Measurements from ENCODE around the gene CAMTA2.
A peak's percentile ranks its signal among the peaks of the same experiment; 100 is the strongest.

CAMTA2 gene

DNA sequence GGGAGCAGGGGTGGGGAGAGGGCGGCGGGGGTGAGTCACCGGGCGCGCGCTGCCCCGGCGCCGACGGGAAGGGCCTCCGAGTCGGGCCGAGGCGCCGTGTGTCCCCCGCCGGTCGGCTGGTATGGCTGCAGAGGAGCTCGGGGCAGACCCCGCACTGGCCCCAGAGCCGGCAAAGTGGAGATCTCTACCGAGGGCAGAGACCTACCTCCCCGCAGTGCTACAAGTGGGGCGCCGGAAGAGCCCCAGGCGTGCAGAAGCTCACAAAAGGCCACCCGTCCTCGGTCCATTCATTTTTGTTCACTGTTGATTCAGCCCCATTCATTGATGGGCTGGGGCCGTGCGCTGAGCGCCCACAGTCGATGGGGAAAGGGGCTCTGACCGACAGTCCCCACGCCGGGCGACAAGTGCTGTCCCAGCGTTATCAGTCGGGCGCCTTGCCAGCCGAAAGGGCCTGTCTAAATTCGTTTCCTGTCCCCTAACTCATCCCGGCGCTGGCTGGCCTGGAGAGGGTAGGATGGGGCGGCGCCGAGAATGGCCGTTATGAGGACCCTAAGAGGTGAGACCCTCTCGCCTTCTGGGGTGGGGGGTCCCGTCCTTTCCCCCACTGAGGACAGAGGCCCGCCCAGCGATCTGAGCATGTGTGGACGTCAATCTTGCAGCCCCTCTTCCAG is 37.3 kb downstream of the CAMTA2 start:
- H3K9me3 ChIP-seq, result no peaks in the 10 kb centered on the region
- H3K27me3 ChIP-seq, result no peaks in the 10 kb centered on the region
- H3K27ac ChIP-seq, result peak overlapping the region; percentile 96
- peaks cover 45 to 56% of the 10 kb centered on the region in 2 experiments for H3K4me1 ChIP-seq (ENCODE audit: control insufficient read depth in 1 of 2, insufficient read depth in 1 of 2, low read depth in 1 of 2, low read length in 1 of 2)
- peaks cover 17% of the 10 kb centered on the region for H3K36me3 ChIP-seq
- H3K4me3 ChIP-seq (ENCODE audit: low read depth in 1 of 2, low read length in 1 of 2), result peak overlapping the region; percentile 99
- TF ChIP-seq, protein P1, sequence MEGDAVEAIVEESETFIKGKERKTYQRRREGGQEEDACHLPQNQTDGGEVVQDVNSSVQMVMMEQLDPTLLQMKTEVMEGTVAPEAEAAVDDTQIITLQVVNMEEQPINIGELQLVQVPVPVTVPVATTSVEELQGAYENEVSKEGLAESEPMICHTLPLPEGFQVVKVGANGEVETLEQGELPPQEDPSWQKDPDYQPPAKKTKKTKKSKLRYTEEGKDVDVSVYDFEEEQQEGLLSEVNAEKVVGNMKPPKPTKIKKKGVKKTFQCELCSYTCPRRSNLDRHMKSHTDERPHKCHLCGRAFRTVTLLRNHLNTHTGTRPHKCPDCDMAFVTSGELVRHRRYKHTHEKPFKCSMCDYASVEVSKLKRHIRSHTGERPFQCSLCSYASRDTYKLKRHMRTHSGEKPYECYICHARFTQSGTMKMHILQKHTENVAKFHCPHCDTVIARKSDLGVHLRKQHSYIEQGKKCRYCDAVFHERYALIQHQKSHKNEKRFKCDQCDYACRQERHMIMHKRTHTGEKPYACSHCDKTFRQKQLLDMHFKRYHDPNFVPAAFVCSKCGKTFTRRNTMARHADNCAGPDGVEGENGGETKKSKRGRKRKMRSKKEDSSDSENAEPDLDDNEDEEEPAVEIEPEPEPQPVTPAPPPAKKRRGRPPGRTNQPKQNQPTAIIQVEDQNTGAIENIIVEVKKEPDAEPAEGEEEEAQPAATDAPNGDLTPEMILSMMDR (IDR thresholded peaks at IDR 0.05), result no peak

DNA sequence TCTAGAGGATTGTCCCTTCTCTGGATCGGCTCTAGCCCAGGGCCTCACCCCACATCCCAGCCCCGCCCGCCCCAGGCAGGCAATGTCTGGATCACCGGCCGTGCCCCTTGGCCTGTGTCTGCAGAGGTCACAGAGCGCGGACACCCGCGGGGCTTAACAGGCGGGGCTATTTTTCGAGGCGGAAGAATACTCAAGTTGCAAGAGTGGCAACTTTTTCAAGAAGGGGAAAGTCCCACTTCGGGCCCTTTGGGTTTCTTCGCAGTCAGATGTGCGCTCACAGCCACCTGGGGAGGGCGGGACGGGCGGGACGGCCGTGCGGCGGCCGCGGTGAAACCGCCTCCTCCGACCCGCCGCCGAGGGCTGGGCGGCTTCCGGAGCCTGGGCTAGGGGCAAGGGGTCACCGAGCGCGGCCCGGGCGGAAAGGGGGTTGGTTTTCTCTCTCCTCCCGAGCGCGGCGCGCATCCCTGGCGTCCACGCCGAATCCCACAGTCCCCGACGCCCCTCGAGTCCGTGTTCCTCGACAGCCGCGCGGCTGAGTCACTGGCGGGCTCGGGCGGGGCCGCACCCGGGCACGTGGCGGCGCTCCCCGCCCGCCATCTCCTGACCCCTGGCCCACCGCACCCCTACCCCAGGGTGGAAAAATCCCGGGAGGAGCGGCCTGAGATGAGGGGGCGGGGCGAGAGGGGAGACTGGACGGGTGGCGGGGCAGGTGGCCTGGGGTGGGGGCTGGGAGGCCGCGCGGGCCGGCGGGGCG is 38.0 kb downstream of the CAMTA2 start:
- peaks cover 52 to 63% of the 10 kb centered on the region in 2 experiments for H3K4me1 ChIP-seq (ENCODE audit: control insufficient read depth in 1 of 2, insufficient read depth in 1 of 2, low read depth in 1 of 2, low read length in 1 of 2)
- H3K36me3 ChIP-seq, result peaks cover 21% of the 10 kb centered on the region
- H3K27ac ChIP-seq, result peak overlapping the region; percentile 96
- H3K9me3 ChIP-seq, result no peaks in the 10 kb centered on the region
- TF ChIP-seq, protein P1 (IDR thresholded peaks at IDR 0.05), result no peak
- no peaks in the 10 kb centered on the region for H3K27me3 ChIP-seq
- H3K4me3 ChIP-seq (ENCODE audit: low read depth in 1 of 2, low read length in 1 of 2), result peak overlapping the region; percentile 99

DNA sequence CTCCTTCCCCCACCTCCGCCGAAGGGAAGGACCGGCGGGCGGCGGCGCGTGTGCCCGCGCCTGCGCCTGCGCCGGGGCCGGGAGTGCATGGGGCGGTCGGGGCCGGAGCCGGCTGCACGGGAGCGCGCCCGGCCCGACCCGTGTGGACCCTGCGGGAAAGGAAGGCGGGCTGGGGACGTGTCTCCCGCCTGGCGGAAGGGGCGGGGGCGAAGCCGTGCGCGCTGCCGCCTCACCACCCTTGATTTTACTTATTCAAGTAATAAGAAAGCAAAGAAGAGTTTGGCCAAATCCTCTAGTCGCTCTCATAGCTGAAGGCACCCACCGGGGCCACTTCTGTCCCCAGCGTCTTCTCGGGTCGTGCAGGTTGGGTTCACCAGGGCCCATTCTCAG is 38.5 kb downstream of the CAMTA2 start:
- Histone ChIP-seq H3K4me3 (ENCODE audit: low read depth in 1 of 2, low read length in 1 of 2) (peak overlapping the region; percentile 99), H3K27ac (peak overlapping the region; percentile 96), H3K36me3 (peaks cover 21% of the 10 kb centered on the region), H3K9me3 (no peaks in the 10 kb centered on the region), H3K4me1 (ENCODE audit: control insufficient read depth in 1 of 2, insufficient read depth in 1 of 2, low read depth in 1 of 2, low read length in 1 of 2) (peaks cover 58 to 69% of the 10 kb centered on the region in 2 experiments), H3K27me3 (no peaks in the 10 kb centered on the region)
- TF ChIP-seq, protein P1 (IDR thresholded peaks at IDR 0.05), result no peak

DNA sequence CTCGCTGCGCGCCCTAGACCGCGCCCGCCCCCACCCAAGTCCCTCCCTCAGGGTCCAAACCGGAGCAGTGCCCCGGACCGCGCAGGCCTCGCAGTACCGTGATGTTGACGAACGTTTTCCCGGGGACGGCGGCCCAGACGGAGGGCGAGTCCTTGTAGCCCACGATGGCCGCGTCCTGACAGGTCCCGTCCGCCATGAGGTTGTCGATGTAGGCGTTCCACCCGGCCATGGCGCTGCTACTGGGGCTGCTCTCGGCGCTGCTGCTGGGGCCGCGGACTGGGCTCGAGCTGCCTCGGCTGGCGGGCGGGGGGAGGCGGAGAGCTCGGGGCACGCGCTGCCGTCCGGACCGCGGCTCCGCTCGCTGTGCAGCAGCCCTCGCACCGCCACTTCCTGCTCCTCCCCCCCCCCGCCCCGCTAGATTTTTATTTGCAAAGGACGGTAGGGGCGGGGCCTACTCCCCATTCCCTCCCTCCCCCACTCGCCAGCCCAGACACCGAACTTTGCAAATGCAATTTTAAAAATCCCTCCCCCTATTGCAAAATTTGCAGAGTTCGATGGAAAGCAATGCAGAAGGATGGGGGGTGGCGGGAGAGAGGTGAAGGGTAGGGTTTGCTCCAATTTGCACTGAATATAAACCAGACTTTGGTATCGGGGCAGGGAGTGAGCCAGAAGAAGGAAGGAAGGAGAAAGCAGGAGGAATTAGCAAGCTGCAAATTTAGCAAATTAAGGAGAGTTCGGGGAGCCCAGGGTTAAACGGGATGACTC is 39.1 kb downstream of the CAMTA2 start, which contains the start of gene PFN1:
Gene PFN1 (minus strand): TSS at position 365 of the 765 bp plus-strand sequence. CDS start 136 bp downstream, at position 229.
- Histone ChIP-seq H3K9me3 (no peaks in the 10 kb centered on the region), H3K4me1 (ENCODE audit: control insufficient read depth in 1 of 2, insufficient read depth in 1 of 2, low read depth in 1 of 2, low read length in 1 of 2) (peaks cover 63 to 75% of the 10 kb centered on the region in 2 experiments), H3K27me3 (no peaks in the 10 kb centered on the region), H3K36me3 (peaks cover 24% of the 10 kb centered on the region), H3K27ac (peak within 1 kb of the TSS; percentile 96), H3K4me3 (ENCODE audit: low read depth in 1 of 2, low read length in 1 of 2) (peak within 1 kb of the TSS; percentile 99)
- TF ChIP-seq, protein P1 (IDR thresholded peaks at IDR 0.05), result no peak

DNA sequence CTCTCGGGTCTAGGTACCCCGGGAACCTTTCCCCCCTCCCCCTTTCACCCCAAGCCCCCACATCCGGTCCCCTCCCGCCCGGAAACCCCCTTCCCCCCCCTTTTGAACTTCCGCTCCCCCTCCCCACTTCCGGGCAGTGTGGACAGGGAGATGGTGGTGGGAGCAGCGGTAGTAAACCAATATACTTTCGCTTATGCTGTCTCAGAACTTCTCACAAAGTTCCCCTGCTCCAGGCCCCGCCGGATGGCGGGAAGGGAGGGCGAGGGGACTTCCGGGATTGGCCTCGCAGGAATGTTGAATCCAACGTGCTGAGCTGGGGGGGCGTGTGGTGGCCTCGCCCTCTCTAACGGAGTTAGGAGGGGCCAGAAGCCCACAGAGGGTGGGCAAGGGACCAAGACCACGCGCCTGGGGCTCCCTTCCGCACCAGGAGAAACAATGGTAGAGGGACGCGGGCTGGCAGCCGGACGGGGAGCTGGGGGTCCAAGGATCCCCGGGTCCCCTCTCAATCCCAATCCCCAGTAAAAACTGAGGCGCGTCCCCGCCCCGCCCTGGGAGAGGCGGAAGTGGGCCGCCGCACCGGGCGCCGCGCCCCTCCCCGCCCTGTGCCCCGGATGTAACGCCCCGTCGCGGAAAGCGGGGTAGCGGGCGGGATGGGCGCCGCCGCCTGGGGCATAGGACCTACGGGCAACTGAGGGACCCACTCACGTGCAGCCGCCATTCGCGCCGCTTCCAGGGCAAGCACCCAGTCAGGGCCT is 39.9 kb downstream of the CAMTA2 start:
- Histone ChIP-seq H3K27me3 (no peaks in the 10 kb centered on the region), H3K27ac (peak overlapping the region; percentile 96), H3K4me1 (ENCODE audit: control insufficient read depth in 1 of 2, insufficient read depth in 1 of 2, low read depth in 1 of 2, low read length in 1 of 2) (peaks cover 71 to 82% of the 10 kb centered on the region in 2 experiments), H3K9me3 (no peaks in the 10 kb centered on the region), H3K36me3 (peaks cover 32% of the 10 kb centered on the region), H3K4me3 (ENCODE audit: low read depth in 1 of 2, low read length in 1 of 2) (peak overlapping the region; percentile 99)
- TF ChIP-seq, protein P1 (IDR thresholded peaks at IDR 0.05), result no peak
